Activated T-cell treated with anti-CD3 and anti-CD28 coated beads for 4 hours (primary cell): ENCODE data around the gene ZNF83.
A peak's percentile ranks its signal among the peaks of the same experiment; 100 is the strongest.
"Not testable (repeated sequence)": the region's sequence is repeated elsewhere in the genome, so short reads cannot be mapped to it uniquely, and the experiment has no call there.

ENCODE experiments used
- DNase-seq: peaks from one replicate; pipeline ENCODE4 v3.0.0-alpha.2; 2020

The ZNF83 gene

DNA sequence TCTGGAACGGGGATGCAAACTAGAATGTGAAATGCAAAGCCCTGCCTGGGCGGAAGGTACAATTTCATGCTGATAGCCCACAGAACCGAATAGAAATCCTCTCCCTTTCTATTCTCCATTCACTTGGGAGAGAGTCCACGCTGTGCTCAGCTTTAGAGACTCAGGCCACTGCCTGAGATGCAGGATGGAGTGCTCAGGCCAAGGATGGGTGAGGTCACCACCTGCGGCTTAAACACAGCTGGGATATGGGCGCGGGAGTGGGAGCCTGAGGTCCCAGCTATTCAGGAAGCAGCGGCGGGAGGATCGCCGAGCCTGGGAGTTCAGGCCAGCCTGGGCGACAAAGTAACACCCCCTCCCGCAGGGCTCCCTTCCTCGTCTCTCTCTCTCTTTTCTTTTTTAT lies 446 bp upstream of the ZNF83 start:
- no peak for DNase-seq

DNA sequence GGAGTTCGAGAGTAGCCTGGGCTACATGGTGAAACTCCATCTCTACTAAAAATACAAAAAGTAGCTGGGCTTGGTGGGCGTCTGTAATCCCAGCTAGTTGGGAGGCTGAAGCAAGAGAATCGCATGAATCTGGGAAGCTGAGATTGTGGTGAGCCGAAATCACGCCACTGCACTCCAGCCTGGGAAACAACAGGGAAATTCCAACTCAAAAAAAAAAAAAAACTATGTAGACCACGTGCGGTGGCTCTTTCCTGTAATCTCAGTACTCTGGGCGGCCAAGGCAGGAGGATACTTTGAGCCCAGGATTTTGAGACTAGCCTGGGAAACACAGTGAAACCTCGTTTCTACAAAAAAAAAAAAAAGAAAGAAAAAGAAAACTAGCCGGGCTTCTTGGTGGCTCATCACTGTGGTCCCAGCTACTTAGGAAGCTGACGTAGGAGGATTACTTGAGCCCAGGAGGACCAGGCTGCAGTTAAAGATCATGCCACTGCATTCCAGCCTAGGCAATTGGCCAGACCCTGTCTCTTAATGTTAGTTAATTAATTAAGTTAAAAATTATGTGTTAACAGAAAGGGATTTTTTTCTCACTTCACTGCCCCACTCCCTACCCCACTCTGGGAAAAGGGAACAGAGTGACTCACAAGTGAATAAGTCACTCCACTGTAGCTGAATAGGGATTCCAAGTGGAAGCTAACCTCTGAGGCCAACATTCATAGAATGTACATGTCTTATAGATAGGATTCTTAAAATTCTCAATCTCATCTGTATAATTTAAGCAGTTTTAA lies 2.2 kb downstream of the ZNF83 start:
- no peak for DNase-seq

DNA sequence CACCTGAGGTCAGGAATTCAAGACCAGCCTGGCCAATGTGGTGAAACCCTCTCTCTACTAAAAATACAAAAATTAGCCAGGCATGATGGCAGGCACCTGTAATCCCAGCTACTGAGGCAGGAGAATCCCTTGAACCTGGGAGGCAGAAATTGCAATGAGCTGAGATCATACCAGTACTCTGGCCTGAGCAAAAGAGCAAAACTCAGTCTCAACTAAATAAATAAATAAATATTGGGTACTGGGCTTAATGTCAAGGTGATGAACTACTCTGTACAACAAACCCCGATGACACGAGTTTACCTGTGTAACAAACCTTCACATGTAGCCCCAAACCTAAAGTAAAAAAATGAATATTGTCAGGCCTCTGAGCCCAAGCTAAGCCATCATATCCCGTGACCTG lies 10.7 kb downstream of the ZNF83 start:
- not testable (repeated sequence) for DNase-seq

DNA sequence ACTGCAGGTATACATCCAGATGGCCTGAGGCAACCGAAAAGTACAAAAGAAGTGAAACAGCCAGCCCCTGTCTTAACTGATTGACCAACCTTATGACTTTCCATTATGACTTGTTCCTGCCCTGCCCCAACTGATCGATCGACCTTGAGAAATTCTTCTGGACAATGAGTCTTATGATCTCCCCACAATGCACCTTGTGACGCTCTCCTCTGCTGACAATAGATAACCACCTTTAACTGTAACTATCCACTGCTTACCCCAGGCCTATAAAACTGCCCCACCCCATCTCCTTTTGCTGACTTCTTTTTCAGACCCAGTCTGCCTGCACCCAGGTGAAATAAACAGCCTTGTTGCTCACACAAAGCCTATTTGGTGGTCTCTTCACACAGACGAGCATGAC lies 11.2 kb downstream of the ZNF83 start:
- DNase-seq: no peak

DNA sequence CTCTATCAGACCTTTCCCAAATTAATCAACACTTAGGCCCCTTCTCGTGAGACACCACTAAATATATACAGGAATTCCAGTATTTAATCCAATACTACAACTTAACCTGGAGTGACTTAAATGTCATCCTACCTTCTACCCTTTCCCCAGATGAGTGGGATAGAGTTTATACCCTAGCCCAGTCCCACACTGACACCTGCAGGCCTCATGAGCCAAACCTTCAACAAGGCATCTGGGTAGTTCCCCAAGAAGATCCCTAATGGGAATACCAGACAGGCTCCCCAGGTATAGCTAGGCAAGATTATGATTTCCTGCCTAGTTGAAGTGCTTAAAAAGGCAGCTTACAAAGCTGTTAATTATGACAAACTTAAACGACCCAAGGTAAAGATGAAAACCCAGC lies 15.9 kb downstream of the ZNF83 start:
- no peak for DNase-seq

DNA sequence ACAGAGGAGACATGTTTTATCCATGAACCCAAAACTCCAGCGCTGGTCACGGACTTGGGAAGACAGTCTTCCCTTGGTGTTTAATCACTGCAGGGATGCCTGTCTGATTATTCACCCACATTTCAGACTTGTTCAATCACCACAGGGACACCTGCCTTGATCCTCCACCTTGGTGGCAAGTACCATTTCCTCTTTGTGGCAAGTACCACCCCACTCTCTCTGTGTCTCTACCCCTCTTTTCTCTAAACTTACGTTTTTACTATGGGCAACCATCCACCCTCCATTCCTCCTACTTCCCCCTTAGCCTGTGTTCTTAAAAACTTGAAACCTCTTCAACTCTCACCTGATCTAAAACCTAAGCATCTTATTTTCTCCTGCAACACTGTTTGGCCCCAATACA lies 16.8 kb downstream of the ZNF83 start:
- no peak for DNase-seq

DNA sequence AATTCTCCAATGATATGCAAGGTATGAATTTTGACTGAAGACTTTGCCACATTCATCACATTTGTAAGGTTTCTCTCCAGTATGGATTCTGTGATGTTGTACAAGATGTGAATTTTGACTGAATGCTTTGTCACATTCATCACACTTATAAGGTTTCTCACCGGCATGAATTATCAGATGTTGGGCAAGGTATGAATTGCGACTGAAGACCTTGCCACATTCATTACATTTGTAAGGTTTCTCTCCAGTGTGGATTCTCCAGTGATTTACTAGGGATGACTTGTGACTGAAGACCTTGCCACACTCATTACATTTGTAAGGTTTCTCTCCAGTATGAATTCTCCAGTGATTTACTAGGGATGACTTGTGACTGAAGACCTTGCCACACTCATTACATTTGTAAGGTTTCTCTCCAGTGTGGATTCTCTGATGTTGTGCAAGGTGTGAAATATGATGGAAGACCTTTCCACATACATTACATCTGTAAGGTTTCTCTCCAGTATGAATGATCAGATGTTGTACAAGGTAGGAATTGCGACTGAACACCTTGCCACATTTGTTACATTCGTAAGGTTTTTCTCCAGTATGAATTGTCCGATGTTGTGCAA lies 24.8 kb downstream of the ZNF83 start:
- no peak for DNase-seq

DNA sequence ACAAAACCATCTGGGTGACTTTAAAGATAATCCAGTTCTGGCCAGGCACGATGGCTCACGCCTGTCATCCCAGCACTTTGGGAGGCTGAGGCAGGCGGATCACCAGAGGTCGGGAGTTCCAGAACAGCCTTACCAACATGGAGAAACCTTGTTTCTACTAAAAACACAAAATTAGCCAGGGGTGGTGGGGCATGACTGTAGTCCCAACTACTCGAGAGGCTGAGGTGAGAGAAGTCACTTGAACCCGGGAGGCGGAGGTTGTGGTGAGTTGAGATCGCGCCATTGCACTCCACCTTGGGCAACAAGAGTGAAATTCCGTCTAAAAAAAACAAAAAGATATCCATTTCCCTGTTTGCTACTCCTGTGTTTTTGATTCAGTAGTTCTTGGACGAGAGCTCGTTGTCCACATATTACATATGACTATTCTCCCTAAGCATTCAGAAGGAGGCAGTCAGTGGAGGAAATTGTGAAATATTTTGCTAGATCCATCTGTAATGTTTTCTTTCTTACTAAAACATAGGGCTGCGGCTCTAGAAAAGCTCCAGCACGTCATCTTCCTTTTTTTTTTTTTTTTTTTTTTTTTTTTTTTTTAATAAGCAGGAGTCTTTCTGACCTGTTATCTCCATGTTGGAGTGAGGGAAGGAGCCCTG lies 34.5 kb downstream of the ZNF83 start:
- no peak for DNase-seq

DNA sequence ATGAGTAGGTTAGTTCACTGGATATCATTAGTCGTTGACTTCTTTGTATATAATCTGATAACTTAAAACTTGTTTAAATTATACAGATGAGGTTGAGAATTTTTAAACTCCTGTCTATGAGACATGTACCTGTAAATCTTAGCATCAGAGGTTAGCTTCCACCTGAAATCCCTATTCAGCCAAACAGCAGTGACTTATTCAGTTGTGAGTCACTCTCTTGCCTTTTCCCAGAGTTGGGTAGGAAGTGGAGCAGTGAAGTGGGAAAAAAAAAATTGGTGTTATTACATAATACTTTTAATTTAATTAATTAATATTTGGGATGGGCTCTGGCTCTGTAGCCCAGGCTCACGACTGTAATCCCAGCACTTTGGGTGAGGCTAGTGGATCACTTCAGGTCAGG lies 35.2 kb downstream of the ZNF83 start:
- DNase-seq: no peak

DNA sequence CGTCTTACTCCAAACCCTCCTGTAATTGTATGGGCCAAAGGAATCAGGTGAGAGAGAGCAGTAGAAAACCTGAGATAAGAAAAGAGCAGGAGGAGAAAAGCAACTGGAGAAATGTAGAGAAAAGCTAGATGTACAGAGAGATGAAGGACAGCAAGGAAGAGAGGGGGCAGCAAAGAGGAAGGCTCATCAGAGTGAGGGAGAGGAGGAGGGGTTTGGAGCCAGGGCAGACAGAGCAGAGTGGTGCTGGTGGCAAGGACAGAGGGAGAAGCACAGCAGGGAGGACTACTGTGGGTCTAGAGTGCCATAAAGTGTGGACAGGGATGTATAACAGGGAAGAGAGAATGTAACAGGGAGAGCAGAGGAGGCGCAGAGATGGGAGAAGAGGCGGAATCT lies 36.2 kb downstream of the ZNF83 start:
- not testable (repeated sequence) for DNase-seq

DNA sequence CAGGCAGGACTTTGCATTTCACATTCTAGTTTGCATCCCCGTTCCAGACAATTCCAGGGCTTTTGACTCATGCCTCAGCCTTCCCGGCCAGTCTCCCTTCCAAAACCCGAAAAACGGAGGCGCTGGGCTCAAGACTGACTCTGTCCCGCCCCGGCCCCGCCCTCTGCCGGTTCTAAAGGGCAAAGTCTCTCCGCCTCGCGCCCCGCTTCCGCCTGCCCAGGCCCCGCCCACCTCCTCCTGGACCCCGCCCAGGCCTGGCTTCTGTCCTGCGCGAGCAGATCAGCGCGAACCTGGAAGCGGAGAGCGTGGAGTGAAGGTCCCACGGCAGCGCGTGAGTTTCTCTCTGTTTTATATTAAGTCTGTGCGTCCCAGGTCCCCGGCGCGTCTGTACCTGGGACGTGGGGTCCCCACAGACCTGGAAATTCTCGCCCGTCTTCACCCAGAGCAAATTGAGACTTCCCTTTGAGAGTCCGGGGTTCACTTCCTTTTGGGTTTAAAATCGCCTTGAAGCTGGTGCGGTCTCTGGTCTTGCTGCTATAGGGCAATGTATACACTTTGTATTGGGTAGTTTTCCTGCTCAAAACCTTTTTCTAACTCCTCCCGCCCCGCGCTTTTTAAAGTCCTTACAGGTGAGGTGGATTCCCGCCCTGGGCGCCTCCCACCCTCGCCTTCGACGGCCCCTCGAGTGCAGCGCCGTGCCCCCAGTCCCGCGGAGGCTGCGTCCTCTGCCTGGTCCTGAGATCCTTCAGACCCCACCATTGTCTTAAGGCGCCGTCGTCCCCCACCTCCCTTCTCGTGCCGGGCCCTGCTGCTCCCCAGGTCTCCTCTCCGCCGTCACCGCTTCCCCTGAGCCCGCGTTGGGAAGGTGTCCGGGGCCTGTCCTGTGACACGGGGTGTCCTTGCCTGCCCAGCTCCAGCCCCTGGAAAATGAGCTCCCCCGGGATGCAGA lies 36.9 kb downstream of the ZNF83 start:
- DNase-seq: peak; percentile 95

DNA sequence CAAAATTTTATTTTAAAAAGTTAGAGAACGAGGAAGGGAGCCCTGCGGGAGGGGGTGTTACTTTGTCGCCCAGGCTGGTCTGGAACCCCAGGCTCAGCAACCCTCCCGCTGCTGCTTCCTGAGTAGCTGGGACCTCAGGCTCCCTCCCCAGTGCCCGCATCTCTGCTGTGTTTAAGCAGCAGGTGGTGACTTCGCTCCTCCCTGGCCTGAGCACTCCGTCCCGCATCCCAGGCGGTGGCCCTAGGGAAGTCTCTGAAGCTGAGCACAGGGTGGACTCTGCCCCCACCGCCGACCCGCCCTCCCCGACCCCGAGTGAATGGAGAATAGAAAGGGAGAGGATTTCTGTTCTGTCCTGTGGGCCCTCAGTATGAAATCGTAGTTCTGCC lies 37.5 kb downstream of the ZNF83 start:
- DNase-seq: peak; percentile 1

DNA sequence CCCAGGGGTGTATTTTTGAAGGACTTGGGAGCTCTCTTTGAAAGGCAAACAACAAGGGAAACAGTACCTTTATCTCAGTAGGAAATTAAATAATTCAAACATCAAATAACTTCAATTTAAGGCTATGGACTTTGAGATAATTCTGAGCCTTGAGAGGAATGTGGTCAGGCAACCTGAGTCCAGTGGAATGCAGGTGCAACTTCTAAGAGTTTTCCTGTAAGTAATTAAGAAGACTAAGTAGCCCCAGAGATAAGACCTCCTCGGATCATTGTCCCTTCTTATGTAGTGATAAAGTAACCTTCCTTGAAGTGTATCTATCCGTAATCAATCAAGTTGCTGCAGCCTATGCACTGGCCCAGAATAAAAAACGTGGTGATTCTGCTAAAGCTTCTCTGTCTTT lies 38.9 kb downstream of the ZNF83 start:
- no peak for DNase-seq

DNA sequence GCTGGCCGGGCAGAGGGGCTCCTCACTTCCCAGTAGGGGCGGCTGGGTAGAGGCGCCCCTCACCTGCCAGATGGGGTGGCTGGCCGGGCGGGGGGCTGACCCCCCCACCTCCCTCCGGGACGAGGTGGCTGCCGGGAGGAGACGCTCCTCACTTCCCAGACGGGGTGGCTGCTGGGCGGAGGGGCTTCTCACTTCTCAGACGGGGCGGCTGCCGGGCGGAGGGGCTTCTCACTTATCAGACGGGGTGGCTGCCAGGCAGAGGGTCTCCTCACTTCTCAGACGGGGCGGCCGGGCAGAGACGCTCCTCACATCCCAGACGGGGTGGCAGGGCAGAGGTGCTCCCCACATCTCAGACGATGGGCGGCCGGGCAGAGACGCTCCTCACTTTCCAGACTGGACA lies 44.7 kb downstream of the ZNF83 start:
- DNase-seq: not testable (repeated sequence)

DNA sequence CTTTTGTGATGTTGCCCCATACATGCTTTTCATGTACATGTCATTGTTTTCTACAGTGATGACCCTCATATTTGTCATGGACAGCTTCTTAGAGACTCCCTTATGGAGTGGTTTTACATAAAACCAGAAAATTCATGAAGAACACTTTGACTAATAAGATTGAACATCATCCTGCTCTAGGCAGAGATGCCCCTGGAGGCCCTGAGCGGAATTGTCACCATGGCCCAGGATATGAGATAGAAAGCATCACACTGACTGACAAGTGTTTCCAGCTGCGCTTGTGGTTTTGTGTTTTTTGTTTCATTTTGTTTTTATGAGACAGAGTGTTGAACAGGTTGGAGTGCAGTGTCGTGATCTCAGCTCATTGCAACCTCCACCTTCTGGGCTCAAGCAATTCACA lies 45.9 kb downstream of the ZNF83 start:
- DNase-seq: no peak

DNA sequence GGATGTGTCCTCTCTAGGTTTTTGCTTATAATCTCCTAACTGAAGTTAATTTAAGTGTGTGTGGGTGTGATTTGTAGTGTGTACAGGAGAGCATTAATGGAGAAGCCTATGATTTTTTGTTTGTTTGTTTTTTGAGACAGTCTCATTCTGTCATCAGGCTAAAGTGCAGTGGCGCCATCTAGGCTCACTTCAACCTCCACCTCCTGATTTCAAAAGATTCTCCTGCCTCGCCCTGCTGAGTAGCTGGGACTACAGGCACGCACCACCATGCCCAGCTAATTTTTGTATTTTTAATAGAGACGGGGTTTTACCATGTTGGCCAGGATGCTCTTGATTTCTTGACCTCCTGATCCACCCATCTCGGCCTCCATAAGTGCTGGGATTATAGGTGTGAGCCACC lies 47.4 kb downstream of the ZNF83 start:
- no peak for DNase-seq

DNA sequence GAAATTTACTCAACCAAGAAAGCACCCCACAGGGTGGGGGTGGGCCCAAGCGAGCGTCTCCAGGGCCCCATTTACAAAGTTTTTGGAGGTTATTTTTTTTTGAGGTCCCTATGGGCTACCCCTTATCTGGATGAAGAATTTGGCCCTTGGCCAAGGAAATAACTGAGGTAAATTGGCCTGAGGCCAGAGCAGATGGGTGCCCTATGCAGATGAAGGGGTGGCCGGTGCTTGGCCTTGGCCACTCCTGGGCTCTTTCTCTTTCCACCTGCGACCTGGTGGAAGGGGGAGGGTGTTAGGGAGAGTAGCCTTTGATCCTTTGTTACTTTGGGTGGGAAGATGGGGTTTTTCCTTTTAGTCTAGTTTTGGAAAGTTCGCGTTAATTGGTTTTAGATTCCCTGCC lies 52.6 kb downstream of the ZNF83 start:
- no peak for DNase-seq

DNA sequence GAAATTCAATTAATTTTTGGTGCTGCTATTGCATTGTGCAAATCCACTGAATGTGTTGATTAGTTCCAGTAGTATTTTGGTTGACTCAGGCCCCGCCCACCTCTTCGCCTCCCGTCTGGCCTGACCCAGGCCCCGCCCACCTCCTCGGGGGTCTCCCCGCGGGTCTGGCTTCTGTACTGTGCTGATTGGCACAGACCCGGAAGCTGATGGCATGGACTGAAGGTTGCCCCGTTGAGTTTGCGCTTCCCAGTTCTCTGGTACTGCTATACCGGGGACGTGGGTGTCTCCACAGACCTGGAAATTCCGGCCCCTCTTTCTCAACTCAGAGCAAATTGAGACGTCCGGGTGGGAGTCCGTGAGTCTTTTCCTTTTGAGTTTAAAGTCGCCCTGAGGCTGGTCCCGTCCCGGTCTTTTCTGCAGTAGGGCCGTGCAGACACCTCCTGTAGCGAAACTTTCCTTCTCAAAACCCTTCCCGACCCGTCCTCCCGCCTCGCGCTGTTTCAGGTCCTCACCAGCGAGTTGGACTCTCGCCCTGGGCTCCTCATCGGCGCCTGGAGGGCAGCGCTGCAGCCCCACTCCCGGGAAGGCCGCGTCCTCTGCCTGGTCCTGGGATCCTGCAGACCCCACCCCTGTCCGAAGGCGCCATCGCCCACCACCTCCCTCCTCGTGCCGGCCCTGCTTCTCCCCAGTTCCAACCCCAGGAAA lies 53.3 kb downstream of the ZNF83 start:
- no peak for DNase-seq

DNA sequence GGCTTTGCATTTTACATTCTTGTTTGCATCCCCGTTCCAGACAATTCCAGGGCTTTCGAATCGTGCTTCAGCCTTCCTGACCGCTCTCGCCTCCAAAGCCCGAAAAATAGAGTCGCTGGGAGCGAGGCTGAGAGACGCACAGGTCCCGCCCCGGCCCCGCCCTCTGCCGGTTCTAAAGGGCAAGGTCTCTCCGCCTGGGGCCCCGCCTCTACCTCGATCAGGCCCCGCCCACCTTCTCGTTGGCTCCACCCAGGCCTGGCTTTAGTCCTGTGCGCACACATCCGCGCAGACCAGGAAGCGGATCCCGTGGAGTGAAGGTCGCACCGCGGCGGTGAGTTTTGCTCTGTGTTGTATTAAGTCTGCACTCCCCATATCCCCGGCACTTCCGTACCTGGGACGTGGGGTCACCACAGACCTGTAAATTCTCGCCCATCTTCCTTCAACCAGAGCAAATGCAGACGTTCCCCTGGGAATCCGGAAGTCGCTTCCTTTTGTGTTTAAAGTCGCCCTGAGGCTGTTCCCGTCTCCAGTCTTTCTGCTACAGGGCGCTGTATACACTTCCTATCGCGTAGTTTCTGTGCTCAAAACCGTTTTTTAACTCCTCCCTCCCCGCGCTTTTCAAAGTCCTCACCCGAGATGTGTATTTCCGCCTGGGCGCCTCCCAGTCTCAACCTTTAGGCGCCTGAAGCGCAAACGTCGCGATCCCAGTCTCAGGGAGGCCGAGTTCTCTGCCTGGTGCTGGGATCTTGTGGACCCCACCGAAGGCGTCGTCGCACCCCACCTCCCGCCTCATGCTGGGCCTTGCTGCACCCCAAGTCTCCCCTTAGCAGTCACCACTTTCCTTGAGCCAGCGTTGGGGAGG lies 67.9 kb downstream of the ZNF83 start, which contains the start of gene ZNF701:
Gene ZNF701 (plus strand): TSS at position 288 of the 862 bp plus-strand sequence. CDS start 3,861 bp downstream, outside the sequence.
- peak; percentile 95 for DNase-seq

DNA sequence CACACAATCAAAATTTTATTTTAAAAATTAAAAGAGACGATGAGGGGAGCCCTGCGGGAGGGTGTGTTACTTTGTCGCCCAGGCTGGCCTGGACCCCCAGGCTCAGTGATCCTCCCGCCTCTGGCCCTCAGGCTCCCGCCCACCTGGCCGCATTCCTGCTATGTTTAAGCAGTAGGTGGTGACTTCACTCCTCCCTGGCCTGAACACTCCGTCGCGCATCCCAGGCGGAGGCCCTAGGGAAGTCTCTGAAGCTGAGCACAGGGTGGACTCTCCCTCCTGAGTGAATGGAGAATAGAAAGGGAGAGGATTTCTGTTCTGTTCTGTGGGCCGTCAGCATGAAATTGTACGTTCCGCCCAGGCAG lies 68.5 kb downstream of the ZNF83 start:
- DNase-seq: not testable (repeated sequence)

DNA sequence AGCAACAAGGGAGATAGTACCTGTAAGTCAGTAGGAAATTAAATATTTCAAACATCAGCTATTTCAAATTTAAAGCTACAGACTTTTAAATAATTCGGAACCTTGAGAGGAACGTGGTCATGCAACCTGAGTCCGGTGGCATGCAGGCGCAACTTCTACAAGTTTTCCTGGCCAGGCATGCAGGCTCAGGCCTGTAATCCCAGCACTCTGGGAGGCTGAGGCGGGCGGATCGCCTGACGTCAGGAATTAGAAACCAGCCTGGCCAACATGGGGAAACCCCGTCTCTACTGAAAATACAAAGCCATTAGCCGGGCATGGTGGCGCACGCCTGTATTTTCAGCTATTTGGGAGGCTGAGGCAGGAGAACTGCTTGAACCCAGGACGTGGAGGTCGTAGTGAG lies 70.2 kb downstream of the ZNF83 start:
- no peak for DNase-seq
